GM19099 (cell line): ENCODE measurements around the gene HDAC9.
A peak's percentile ranks its signal among the peaks of the same experiment; 100 is the strongest.

Experiments
- POLR2A ChIP-seq: IDR thresholded peaks from 3 replicates; pipeline ENCODE4 v1.6.1; 2011; ENCODE audit warnings: low read depth; ENCODE audit not compliant: insufficient read length; ENCODE audit errors: extremely low read depth

The HDAC9 gene

GRCh38 chr7:18495412-18496340, at the start of gene HDAC9:
HDAC9 (plus strand) TSS chr7:18495749; CDS start chr7:18496303, 554 bp downstream.
- TF ChIP-seq POLR2A: peak; percentile 61

DNA sequence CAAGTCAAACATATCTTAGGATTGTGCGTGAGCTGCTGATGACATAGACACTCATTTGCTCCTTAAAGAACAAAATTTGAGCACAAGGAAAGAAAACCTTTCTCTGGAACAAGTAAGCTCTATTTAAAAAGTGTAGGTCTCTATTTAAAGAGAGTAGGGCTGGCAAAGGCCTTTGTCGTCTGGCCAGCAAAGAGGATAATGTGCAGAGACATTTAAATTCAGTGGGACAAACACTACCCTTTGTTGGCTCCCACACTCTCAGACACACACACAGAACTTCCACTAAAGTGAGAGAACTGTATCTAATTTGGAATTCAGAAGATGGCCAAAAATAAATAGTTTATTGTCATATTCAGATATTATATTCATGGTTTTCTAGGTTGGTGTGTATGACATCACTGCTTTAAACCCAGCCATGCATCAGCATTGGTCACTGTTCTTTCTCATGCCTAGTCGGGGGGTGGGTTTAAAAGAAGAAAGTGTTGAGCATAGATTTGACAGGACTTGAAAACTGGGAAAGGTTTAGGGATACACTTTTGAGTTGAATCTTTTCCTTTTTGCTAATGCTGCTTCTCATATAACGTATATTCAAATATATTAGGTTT, 49.5 kb upstream of the HDAC9 start:
- no peak for TF ChIP-seq POLR2A

- no peak for TF ChIP-seq POLR2A
These were observed 45.5 kb upstream of the HDAC9 start for GRCh38 chr7:18450019-18450418.

DNA sequence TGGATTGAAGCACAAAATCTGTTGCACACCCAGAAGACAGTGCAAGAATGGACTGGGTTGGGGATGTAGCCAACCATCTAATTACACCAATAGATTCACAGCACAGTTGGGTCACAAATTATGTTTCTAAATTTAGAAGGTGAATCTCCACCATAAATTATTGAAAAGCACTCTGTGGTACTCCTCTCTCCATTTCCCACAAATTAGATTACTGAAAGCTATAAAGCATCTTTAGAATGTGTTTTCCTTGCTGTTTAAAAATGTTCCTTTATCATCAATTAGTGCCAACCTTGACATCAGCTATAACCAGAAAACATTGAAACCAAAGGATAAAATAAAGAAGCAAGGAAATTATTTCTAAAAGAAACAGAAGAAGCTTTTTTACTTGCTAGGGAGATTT, 39.9 kb upstream of the HDAC9 start:
- no peak for TF ChIP-seq POLR2A

- TF ChIP-seq POLR2A: no peak
These were observed 37.7 kb upstream of the HDAC9 start for GRCh38 chr7:18457832-18458231.

DNA sequence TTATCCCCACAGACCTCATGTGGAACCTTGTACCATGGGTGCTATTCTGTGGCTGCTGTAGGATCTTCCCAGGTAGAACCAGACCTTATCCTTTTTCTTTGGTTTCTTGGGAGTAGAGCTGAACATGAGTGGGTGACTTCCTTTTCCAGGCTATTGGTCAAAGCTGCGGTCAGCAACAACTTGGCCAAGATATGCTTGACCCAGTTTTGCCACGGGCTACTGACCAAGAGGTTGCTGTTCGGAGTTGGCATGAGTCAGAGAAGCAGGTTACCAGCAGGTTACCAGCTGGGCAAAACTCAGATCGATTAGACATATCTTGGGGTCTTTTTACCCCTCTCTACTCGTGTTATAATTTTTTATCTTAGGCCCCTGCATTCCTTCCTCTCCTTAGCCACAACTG, 36.7 kb upstream of the HDAC9 start:
- no peak for TF ChIP-seq POLR2A

DNA sequence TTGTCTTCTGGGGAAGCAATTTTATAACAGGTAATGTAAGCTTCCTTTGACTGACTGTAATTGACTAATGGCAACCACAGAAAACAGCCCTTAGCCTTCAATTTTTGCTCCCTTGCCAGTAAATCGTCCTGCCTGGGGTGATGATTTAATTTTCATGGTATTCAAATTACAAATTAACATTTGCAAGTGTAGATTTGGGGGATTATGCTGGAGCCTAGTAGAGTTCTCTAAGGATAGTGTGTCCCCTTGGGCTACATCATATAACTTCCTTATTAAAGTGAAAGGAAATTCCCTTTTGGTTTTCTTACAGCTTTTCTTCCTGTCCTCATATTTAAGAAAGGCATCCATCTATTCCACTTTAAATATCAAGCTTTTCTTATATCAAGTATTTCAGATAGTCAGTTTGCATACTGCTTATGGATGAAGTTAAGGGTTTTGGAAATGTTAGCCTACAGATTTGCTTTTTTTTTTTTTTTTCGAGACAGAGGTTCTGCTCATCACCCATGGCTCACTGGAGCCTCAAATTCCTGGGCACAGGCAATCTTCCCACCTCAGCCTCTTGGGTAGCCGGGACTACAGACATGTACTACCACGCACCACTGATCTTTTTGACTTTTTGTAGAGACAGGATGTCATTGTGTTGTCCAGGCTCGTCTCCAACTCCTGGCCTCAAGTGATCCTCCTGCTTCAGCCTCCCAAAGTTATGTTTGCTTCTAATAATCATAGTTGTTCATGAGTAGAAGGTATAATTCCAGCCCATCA, 35.9 kb upstream of the HDAC9 start:
- no peak for TF ChIP-seq POLR2A

DNA sequence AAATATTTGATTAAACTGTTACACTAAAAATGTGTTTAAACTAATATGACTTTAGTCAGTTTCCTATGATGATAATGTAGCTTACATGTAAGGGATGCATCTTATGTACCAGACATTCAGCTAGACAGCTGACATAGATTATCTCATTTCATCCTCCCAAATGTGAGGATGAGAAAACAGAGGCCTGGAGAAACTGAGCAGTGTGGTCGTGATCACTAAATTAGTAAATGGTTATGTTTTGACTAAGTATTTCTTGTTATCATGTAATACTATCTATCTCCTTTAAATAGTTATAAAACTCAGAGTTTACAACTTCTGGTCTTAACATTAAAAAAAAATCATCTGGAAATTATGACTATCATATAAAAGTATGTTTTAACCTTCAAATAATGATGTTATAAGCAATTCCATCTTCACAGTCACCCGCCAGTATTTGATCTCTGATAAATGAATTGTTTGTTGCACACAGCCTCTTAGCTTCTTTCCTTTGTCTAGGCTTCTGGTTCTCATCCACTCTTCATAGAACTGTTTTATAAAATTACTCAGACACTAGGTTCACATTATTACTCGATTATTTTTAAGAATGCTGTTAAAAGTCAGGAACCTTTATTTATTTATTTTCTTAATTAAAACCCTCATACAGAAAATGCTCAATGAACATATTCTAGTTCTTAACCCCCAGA, 33.6 kb upstream of the HDAC9 start:
- no peak for TF ChIP-seq POLR2A

GRCh38 chr7:18464830-18465229, 30.7 kb upstream of the HDAC9 start:
- TF ChIP-seq POLR2A: no peak

DNA sequence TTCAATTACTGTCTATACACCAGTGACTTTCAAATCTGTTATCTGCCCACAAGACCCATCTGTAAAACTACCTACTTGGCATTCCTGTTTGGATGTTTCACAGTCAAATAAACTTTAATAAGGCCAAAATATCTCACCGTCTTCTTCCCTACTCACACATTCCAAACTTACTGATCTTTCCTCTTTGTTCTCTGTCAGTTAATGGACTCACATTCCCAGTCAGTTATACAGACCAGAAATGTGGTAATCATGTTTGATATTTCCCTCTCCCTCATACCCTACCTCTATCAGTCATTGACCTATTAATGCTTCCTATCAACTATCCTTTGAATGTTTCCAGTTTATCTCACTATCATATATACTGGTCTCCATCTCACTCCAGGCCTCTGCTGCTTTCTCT, 28.5 kb upstream of the HDAC9 start:
- TF ChIP-seq POLR2A: no peak

DNA sequence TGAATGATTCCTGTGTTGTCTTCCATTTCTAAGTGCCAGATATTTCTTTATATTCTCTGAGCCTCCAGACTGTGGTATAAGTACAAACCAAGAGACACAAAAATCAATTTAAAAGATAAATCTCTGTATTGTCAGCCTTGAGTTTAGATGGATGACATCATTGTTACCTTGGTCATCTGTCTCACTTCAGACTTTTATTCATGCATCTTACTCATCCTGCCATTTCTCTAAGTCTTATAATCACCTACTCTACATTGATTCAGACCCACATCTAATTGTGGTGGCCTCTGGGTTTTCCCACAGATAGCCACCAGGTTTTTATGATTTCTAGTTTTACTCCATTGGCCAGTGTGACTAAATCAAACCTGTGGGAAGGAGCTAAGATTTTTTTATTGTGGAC, 26.8 kb upstream of the HDAC9 start:
- TF ChIP-seq POLR2A: no peak

DNA sequence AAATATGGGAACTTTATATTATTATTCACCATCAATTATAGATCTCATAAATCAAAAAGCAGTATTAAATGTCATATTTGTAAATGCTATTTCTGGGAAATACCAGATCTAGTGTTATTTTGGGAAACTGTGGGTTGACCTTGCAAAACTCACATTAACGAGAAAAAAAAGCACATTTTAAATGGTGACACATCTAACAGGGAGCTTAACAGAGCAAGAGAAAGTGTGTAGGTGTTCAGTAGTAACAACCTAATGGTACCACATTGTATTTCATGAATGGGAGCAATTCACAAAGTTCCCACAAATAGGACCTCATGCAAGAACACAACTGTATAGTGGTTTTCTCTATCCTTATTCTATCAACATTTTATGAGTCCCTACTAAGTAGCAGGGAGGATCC, 26.2 kb upstream of the HDAC9 start:
- no peak for TF ChIP-seq POLR2A

- no peak for TF ChIP-seq POLR2A
These were observed 23.9 kb upstream of the HDAC9 start for GRCh38 chr7:18471476-18472160.

DNA sequence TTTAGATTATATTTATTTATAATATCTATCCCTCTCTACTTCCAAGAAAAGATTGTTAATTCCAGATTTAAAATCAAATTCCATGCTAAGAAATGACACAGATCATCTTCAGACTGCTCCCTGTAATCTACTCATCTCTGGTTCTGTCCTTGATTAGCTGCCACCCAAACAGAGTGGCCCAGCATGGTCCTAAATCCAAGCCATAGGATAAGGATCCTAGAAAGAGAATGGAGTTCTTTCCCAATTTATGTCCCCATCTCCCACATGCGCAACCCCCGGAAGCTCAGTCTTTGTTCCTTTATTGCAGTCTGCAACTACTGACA, 23.4 kb upstream of the HDAC9 start:
- no peak for TF ChIP-seq POLR2A

DNA sequence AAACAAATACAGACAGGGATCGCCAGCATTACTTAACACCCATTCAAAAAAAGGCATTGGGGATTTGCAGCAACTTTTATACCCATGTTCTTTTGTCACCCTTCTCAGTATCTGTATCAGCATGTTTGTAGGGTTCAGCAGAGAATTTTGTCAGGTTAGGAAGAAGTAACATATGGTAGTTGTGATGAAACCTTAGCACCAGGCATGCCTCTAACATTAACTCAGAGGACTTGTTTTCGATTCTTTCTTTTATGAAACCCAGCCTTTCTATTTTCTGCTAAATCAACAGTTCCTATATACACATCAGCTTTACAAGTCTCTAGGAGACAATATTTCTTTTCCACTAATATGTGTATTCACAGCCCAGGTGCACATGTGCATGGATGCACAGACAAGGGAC, 22.4 kb upstream of the HDAC9 start:
- no peak for TF ChIP-seq POLR2A
